Glutamatergic neuron (in vitro differentiated cells): Measurements from ENCODE around the gene NDUFA11. TPM values are rescaled to one million over a fixed set of nuclear protein-coding genes. Genes with fewer than 3 reads are reported as not detected.

Experiments
- DNase-seq: peaks from one replicate; pipeline ENCODE4 v3.0.0; 2022
- H3K27ac Mint-ChIP-seq: one replicate; pipeline ENCODE4 v1.8.0; 2020; ENCODE audit warnings: mild to moderate bottlenecking, mixed read lengths, inconsistent platforms; ENCODE audit not compliant: unreplicated experiment
- H3K27me3 Mint-ChIP-seq: one replicate; pipeline ENCODE4 v1.8.0; 2020; ENCODE audit warnings: mild to moderate bottlenecking, moderate library complexity, mixed read lengths, inconsistent platforms; ENCODE audit not compliant: unreplicated experiment
- H3K36me3 Mint-ChIP-seq: one replicate; pipeline ENCODE4 v1.8.0; 2020; ENCODE audit warnings: mild to moderate bottlenecking, mixed read lengths, inconsistent platforms; ENCODE audit not compliant: unreplicated experiment
- H3K4me1 Mint-ChIP-seq: one replicate; pipeline ENCODE4 v1.8.0; 2020; ENCODE audit warnings: mild to moderate bottlenecking, low read depth, mixed read lengths, inconsistent platforms; ENCODE audit not compliant: unreplicated experiment
- H3K4me3 Mint-ChIP-seq: one replicate; pipeline ENCODE4 v1.8.0; 2020; ENCODE audit warnings: mild to moderate bottlenecking, mixed read lengths, inconsistent platforms; ENCODE audit not compliant: unreplicated experiment
- H3K9me3 Mint-ChIP-seq: one replicate; pipeline ENCODE4 v1.8.0; 2020; ENCODE audit warnings: mild to moderate bottlenecking, moderate library complexity, mixed read lengths, inconsistent platforms; ENCODE audit not compliant: unreplicated experiment
- CTCF ChIP-seq: fragments of 200-600 bp; sonication (generic); IDR thresholded peaks from one replicate; pipeline ENCODE4 v1.5.0; 2021; ENCODE audit not compliant: partially characterized antibody, unreplicated experiment
- total RNA-seq: library from RNA; stranded (reverse); fragmentation: NEBNext Ultra II Directional; extraction: Animal tissue kit (Norgen Biotek cat#: 25700); gene quantifications from one replicate; pipeline ENCODE4 v1.2.1, GENCODE V29; 2021; ENCODE audit not compliant: unreplicated experiment

Gene NDUFA11
- total RNA-seq, 1 donor from 2014 or later = 193 TPM

- H3K36me3 Mint-ChIP-seq = peaks cover 4% of the 10 kb centered on the region
- DNase-seq = no peak
- H3K27me3 Mint-ChIP-seq = peaks cover 8% of the 10 kb centered on the region
- peak overlapping the region; percentile 62 for H3K27ac Mint-ChIP-seq
- H3K4me1 Mint-ChIP-seq = peaks cover 65% of the 10 kb centered on the region
- peaks cover 8% of the 10 kb centered on the region for H3K9me3 Mint-ChIP-seq
- H3K4me3 Mint-ChIP-seq = no peak overlapping the region
- TF ChIP-seq CTCF = no peak
Measured at GRCh38 chr19:5950741-5951140, 47.2 kb upstream of the NDUFA11 start.

DNA sequence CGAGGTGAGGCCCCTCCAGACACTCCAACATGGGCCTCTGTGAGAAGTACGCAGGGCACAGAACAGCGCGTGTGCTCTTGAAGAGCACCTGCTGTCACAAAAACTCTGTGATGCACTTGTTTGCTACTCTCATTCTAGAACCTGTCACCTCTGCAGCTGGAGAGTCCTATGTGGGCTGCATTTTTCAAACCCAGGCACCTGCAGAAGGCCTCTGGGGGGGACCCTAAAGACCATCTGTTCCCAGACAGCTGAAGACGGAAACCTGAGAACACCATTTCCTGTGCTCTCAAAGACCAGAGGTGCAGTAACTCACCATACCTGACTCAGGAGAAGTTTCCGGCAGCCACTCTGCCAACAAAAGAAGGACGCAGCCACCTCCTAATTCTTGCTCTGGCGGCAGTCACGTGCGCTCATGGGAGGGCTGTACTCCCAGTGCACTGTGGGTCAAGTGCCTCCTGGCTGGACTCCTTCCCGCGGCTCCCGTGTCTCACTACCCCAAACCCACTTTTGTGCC, 46.3 kb upstream of the NDUFA11 start:
- peaks cover 8% of the 10 kb centered on the region for H3K9me3 Mint-ChIP-seq

DNA sequence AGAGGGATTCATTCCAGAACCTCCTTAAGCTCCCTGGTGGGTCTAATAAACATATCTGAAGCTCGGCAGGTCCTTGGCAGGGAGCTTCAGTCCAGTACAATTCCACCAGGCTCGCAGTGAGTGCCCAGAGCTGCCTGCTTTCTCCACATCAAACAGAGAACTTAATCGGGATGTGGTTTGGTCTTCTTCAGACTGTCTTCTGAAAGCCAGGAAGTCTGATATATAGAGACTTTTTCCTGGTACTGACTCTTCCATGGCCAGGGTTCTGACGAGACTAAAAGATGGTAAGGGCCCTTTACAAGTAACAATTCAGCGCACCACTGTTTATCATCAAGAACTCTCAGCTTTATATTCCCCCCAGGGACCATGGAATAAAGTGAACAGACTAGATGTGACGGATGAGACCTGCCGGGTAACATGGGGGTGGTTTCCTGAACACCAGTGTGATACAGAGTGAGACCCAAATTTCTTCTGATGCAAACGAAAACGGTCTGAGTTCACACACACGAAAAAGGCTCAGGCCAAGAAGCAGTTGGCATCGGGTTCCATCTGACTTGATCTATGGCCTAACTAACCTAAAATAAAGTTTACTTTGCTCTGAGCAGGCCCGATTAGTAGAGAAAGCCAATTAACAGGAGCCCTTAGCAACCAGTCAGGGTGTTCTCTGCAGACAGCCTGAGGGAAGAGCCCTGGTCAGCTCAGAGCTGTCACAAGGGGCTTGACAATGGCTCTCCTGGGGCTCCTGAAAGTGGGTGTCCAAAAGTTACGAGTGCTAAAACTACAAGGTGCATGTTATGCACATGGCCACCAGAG, 45.4 kb upstream of the NDUFA11 start:
- Mint-ChIP-seq H3K9me3 (peaks cover 4% of the 10 kb centered on the region), H3K4me3 (peak overlapping the region; percentile 30), H3K27ac (peak overlapping the region; percentile 9), H3K27me3 (peaks cover 11% of the 10 kb centered on the region), H3K4me1 (peaks cover 71% of the 10 kb centered on the region), H3K36me3 (peaks cover 12% of the 10 kb centered on the region)
- no peak for DNase-seq
- no peak for TF ChIP-seq CTCF

More for the DNA sequence above, 46.3 kb upstream of the NDUFA11 start:
- Mint-ChIP-seq H3K27me3 (peaks cover 13% of the 10 kb centered on the region), H3K36me3 (peaks cover 12% of the 10 kb centered on the region), H3K4me1 (peaks cover 73% of the 10 kb centered on the region), H3K27ac (no peak overlapping the region), H3K4me3 (peak overlapping the region; percentile 40)
- DNase-seq = no peak
- TF ChIP-seq CTCF = no peak

DNA sequence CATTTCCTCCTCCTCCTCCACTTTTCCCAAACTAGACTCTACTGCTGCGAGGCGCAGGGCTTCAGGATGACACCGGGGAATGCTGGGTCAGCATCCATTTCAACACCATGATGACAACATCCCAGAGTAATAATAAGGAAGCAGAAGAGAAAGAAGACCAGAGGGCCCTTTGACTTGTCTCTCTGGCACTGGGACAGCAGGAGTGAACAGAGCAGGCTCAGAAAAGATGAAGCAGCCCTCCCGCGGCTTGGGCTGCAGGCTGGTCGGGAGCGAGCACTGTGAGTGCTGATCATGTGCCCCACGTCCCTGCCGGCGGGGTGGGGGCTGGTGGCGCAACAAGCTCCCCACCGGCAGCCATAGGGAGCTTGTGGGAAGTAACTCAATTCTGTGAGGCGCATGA, 43.8 kb upstream of the NDUFA11 start:
- peaks cover 12% of the 10 kb centered on the region for H3K36me3 Mint-ChIP-seq
- peaks cover 1% of the 10 kb centered on the region for H3K9me3 Mint-ChIP-seq
- H3K27ac Mint-ChIP-seq = peak overlapping the region; percentile 75
- peaks cover 8% of the 10 kb centered on the region for H3K27me3 Mint-ChIP-seq
- TF ChIP-seq CTCF = no peak
- no peak overlapping the region for H3K4me3 Mint-ChIP-seq
- no peak for DNase-seq
- peaks cover 67% of the 10 kb centered on the region for H3K4me1 Mint-ChIP-seq

DNA sequence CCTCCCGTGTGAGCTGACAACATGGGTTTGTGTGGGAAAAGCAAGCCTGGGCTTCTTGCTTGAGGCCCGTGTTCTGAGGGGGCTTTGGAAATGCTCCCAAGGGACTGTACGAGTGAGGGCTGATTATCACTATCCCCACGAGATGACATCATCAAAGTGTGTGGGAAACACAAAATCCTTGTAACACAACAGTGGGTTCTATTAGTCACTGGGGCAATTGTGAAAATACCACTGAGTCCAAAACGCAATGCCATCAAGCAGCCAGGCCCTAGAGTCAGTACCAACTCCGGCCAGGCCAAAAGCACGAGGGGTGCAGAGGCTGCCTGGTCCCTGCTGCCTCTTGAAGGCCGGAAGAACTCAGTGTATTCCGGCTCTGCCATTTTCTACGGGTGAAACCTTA, 40.0 kb upstream of the NDUFA11 start:
- no peak overlapping the region for H3K4me3 Mint-ChIP-seq
- H3K9me3 Mint-ChIP-seq = no peaks in the 10 kb centered on the region
- H3K36me3 Mint-ChIP-seq = peaks cover 12% of the 10 kb centered on the region
- H3K4me1 Mint-ChIP-seq = peaks cover 57% of the 10 kb centered on the region
- TF ChIP-seq CTCF = no peak
- H3K27me3 Mint-ChIP-seq = peaks cover 10% of the 10 kb centered on the region
- H3K27ac Mint-ChIP-seq = peak overlapping the region; percentile 19
- no peak for DNase-seq
